ENCODE results near the gene AMIGO1.

- TF ChIP-seq POLR2AphosphoS5 (IDR thresholded peaks at IDR 0.05; ENCODE audit: low read depth, low read length) (no peak), EGR1 (IDR thresholded peaks at IDR 0.05; ENCODE audit: low read depth) (no peak), SP1 (IDR thresholded peaks at IDR 0.05; ENCODE audit: low read depth) (no peak; the same call in 1 of the 2 replicates), SRF (IDR thresholded peaks at IDR 0.05; ENCODE audit: low read depth) (no peak), JUND (IDR thresholded peaks at IDR 0.05) (no peak), CTCF (IDR thresholded peaks at IDR 0.05 in 2 of 3, conservative IDR thresholded peaks at IDR 0.05 in 1 of 3; ENCODE audit: borderline replicate concordance in 1 of 3, insufficient read depth in 1 of 3, low read depth in 2 of 3, low read length in 2 of 3) (no peak), POLR2A (IDR thresholded peaks at IDR 0.05; ENCODE audit: borderline replicate concordance, extremely low read depth, insufficient read depth, insufficient read length) (no peak), SIN3A (IDR thresholded peaks at IDR 0.05; ENCODE audit: low read depth) (no peak), YY1 (IDR thresholded peaks at IDR 0.05; ENCODE audit: extremely low read depth, insufficient replicate concordance, low read depth, low read length) (no peak), ZNF274 (IDR thresholded peaks at IDR 0.05; ENCODE audit: low read depth, low read length) (no peak), RAD21 (IDR thresholded peaks at IDR 0.05; ENCODE audit: low read depth) (no peak), FOSL1 (IDR thresholded peaks at IDR 0.05; ENCODE audit: low read depth) (no peak; the same call in 1 of the 2 replicates)
These were observed 38.2 kb upstream of the AMIGO1 start for GRCh38 chr1:109547463-109548320.
